Measurements from ENCODE around the gene MAP3K7CL.

- TF ChIP-seq, protein P1, sequence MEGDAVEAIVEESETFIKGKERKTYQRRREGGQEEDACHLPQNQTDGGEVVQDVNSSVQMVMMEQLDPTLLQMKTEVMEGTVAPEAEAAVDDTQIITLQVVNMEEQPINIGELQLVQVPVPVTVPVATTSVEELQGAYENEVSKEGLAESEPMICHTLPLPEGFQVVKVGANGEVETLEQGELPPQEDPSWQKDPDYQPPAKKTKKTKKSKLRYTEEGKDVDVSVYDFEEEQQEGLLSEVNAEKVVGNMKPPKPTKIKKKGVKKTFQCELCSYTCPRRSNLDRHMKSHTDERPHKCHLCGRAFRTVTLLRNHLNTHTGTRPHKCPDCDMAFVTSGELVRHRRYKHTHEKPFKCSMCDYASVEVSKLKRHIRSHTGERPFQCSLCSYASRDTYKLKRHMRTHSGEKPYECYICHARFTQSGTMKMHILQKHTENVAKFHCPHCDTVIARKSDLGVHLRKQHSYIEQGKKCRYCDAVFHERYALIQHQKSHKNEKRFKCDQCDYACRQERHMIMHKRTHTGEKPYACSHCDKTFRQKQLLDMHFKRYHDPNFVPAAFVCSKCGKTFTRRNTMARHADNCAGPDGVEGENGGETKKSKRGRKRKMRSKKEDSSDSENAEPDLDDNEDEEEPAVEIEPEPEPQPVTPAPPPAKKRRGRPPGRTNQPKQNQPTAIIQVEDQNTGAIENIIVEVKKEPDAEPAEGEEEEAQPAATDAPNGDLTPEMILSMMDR (IDR thresholded peaks at IDR 0.05), result no peak
- TF ChIP-seq POLR2A (IDR thresholded peaks at IDR 0.05), result no peak
These were observed 88.3 kb downstream of the MAP3K7CL start for GRCh38 chr21:29218749-29219148.
